Activated CD4-positive, CD25-positive, alpha-beta regulatory T cell treated with anti-CD3 and anti-CD28 coated beads, Interleukin-2, amount 50 U/mL, for 16 hours (primary cell): ENCODE data around the gene RAPGEF5.

Source experiments
- DNase-seq: peaks from one replicate; pipeline ENCODE4 v3.0.0-alpha.2; 2020; ENCODE audit warnings: low read depth, low spot score

Gene RAPGEF5

GRCh38 chr7:22156205-22156604 is 200.7 kb downstream of the RAPGEF5 start:
- DNase-seq: no peak

- no peak for DNase-seq
Observed at GRCh38 chr7:22154143-22154529, 202.8 kb downstream of the RAPGEF5 start.

GRCh38 chr7:22153432-22154142 is 203.4 kb downstream of the RAPGEF5 start:
- no peak for DNase-seq

GRCh38 chr7:22152690-22153089 is 204.3 kb downstream of the RAPGEF5 start:
- DNase-seq: no peak

GRCh38 chr7:22151901-22152300 is 205.1 kb downstream of the RAPGEF5 start:
- no peak for DNase-seq

GRCh38 chr7:22150221-22150620 is 206.7 kb downstream of the RAPGEF5 start:
- no peak for DNase-seq

- DNase-seq: no peak
Observed at GRCh38 chr7:22147868-22148267, 209.1 kb downstream of the RAPGEF5 start.

- no peak for DNase-seq
Observed at GRCh38 chr7:22146961-22147512, 209.9 kb downstream of the RAPGEF5 start.

- no peak for DNase-seq
Observed at GRCh38 chr7:22144950-22145349, 212.0 kb downstream of the RAPGEF5 start.

GRCh38 chr7:22143491-22143890 is 213.5 kb downstream of the RAPGEF5 start:
- DNase-seq: no peak

GRCh38 chr7:22142572-22142971 is 214.4 kb downstream of the RAPGEF5 start:
- no peak for DNase-seq

GRCh38 chr7:22141355-22141754 is 215.6 kb downstream of the RAPGEF5 start:
- no peak for DNase-seq

GRCh38 chr7:22140578-22140977 is 216.4 kb downstream of the RAPGEF5 start:
- DNase-seq: no peak

GRCh38 chr7:22138886-22139285 is 218.1 kb downstream of the RAPGEF5 start:
- DNase-seq: no peak

- no peak for DNase-seq
Observed at GRCh38 chr7:22138106-22138505, 218.8 kb downstream of the RAPGEF5 start.

GRCh38 chr7:22137466-22137865 is 219.5 kb downstream of the RAPGEF5 start:
- no peak for DNase-seq

- no peak for DNase-seq
Observed at GRCh38 chr7:22137026-22137425, 219.9 kb downstream of the RAPGEF5 start.

GRCh38 chr7:22129819-22130580 is 227.0 kb downstream of the RAPGEF5 start:
- no peak for DNase-seq

GRCh38 chr7:22129166-22129565 is 227.8 kb downstream of the RAPGEF5 start:
- DNase-seq: no peak

- no peak for DNase-seq
Observed at GRCh38 chr7:22128528-22128920, 228.4 kb downstream of the RAPGEF5 start.

GRCh38 chr7:22127835-22128527 is 229.0 kb downstream of the RAPGEF5 start:
- no peak for DNase-seq

GRCh38 chr7:22125436-22125835 is 231.5 kb downstream of the RAPGEF5 start:
- no peak for DNase-seq
